HG02610 (cell line): ENCODE results near the gene AUTS2.
A peak's percentile ranks its signal among the peaks of the same experiment; 100 is the strongest.

Experiments used
- ATAC-seq: cut with Tn5 transposase; IDR thresholded peaks from one replicate; pipeline ENCODE4 v1.9.1; 2021; ENCODE audit warnings: mild to moderate bottlenecking, moderate library complexity; ENCODE audit not compliant: unreplicated experiment

The AUTS2 gene

GRCh38 chr7:69654849-69655707, 56.8 kb downstream of the AUTS2 start:
- ATAC-seq = no peak

- ATAC-seq = no peak
Observed at GRCh38 chr7:69656077-69656476, 57.8 kb downstream of the AUTS2 start.

GRCh38 chr7:69656890-69657289, 58.6 kb downstream of the AUTS2 start:
- no peak for ATAC-seq

- ATAC-seq = no peak
Observed at GRCh38 chr7:69657331-69657730, 59.1 kb downstream of the AUTS2 start.

- ATAC-seq = no peak
Observed at GRCh38 chr7:69657985-69658384, 59.7 kb downstream of the AUTS2 start.

GRCh38 chr7:69659983-69660382, 61.7 kb downstream of the AUTS2 start:
- ATAC-seq = no peak

- peak; percentile 32 for ATAC-seq
Observed at GRCh38 chr7:69661342-69661741, 63.1 kb downstream of the AUTS2 start.

GRCh38 chr7:69663911-69664832, 65.9 kb downstream of the AUTS2 start:
- peak; percentile 62 for ATAC-seq

GRCh38 chr7:69665369-69665768, 67.1 kb downstream of the AUTS2 start:
- ATAC-seq = no peak

GRCh38 chr7:69668339-69668870, 70.1 kb downstream of the AUTS2 start:
- no peak for ATAC-seq

- ATAC-seq = no peak
Observed at GRCh38 chr7:69670701-69671100, 72.4 kb downstream of the AUTS2 start.

GRCh38 chr7:69673074-69673473, 74.8 kb downstream of the AUTS2 start:
- no peak for ATAC-seq

GRCh38 chr7:69674701-69675182, 76.5 kb downstream of the AUTS2 start:
- ATAC-seq = peak; percentile 78

GRCh38 chr7:69676247-69676646, 78.0 kb downstream of the AUTS2 start:
- peak; percentile 37 for ATAC-seq

- ATAC-seq = no peak
Observed at GRCh38 chr7:69677054-69677852, 79.0 kb downstream of the AUTS2 start.

GRCh38 chr7:69677881-69678493, 79.7 kb downstream of the AUTS2 start:
- ATAC-seq = no peak

- no peak for ATAC-seq
Observed at GRCh38 chr7:69678494-69679187, 80.4 kb downstream of the AUTS2 start.

GRCh38 chr7:69681181-69681580, 82.9 kb downstream of the AUTS2 start:
- no peak for ATAC-seq

- peak; percentile 5 for ATAC-seq
Observed at GRCh38 chr7:69682518-69682917, 84.2 kb downstream of the AUTS2 start.
